Heart right ventricle (tissue), 16 donors: ENCODE data around the gene SDSL. TPM values are rescaled to one million over a fixed set of nuclear protein-coding genes. Genes with fewer than 3 reads are reported as not detected.

ENCODE experiments used
- ATAC-seq, 8 donors: fragments of 200-7000 bp; cut with Tn5 transposase; one replicate each; pipeline ENCODE4 v1.9.1; 2020; ENCODE audit warnings: mild to moderate bottlenecking in 8 of 8, moderate library complexity in 8 of 8, moderate number of reproducible peaks in 1 of 8
- DNase-seq, 2 donors: peaks; one replicate each; pipeline ENCODE4 v3.0.0-alpha.2; 2020
- H3K27ac ChIP-seq, 10 donors: fragments of 200-600 bp; sonication (generic) in 2 of 10; one replicate each; pipeline versions ENCODE4 v1.5.0 to v1.8.0; 2020 to 2022; ENCODE audit warnings: mild to moderate bottlenecking in 3 of 10
- H3K27me3 ChIP-seq, 7 donors: fragments of 200-600 bp; one replicate each; pipeline ENCODE4 v1.8.0; 2021 to 2022; ENCODE audit warnings: mild to moderate bottlenecking in 2 of 7
- H3K36me3 ChIP-seq, 9 donors: fragments of 200-600 bp; sonication (generic) in 1 of 9; one replicate each; pipeline versions ENCODE4 v1.5.0 to v1.8.0; 2020 to 2022; ENCODE audit warnings: mild to moderate bottlenecking in 2 of 9
- H3K4me1 ChIP-seq, 9 donors: fragments of 200-600 bp; sonication (generic) in 1 of 9; one replicate each; pipeline versions ENCODE4 v1.5.0 to v1.8.0; 2020 to 2022; ENCODE audit warnings: mild to moderate bottlenecking in 4 of 9
- H3K4me3 ChIP-seq, 10 donors: fragments of 200-600 bp; sonication (generic) in 2 of 10; one replicate each; pipeline versions ENCODE4 v1.5.0 to v1.8.0; 2020 to 2022; ENCODE audit warnings: mild to moderate bottlenecking in 7 of 10, moderate library complexity in 2 of 10
- H3K9me3 ChIP-seq, 11 donors: fragments of 200-600 bp in 10 of 11; sonication (generic) in 2 of 11; one replicate each; pipeline versions ENCODE4 v1.5.0 to v1.8.0; 2013 to 2022; ENCODE audit warnings: mild to moderate bottlenecking in 2 of 11, control low read depth in 1 of 11, moderate library complexity in 1 of 11
- WGBS, 2 donors: extraction: QIAGEN DNeasy Blood & Tissue Kit; methylation state at CpG; one replicate each; pipeline ENCODE4 v1.1.7; 2013; ENCODE audit warnings: inconsistent platforms in 1 of 2; 5-methylcytosine and 5-hydroxymethylcytosine counted together
- intact Hi-C, 10 donors: fragments of 100-400 bp; cut with DNase I; formaldehyde crosslinking; loops; one replicate each; pipeline versions ENCODE4 v1.11.1 to v1.14.2; 2022
- polyA plus RNA-seq, 2 donors: library from polyadenylated mRNA; stranded (reverse); fragments of 200-250 nt; gene quantifications; one replicate each; pipeline ENCODE4 v1.2.3, GENCODE V29; 2013
- total RNA-seq, 10 donors: library from RNA; stranded (reverse); fragmentation: NEBNext Ultra II Directional in 3 of 10; extraction: Animal tissue kit (Norgen Biotek cat#: 25700) in 3 of 10; gene quantifications; one replicate each; pipeline versions ENCODE4 v1.2.1 to v1.2.4, GENCODE V29; 2021 to 2023
- TF ChIP-seq, protein P1 (sequence below), 9 donors: fragments of 200-600 bp; sonication (generic) in 2 of 9; IDR thresholded peaks; one replicate each; pipeline versions ENCODE4 v1.5.0 to v1.8.0; 2021 to 2022; ENCODE audit warnings: antibody characterized with exemption in 9 of 9, mild to moderate bottlenecking in 5 of 9, moderate library complexity in 1 of 9
- donor health status: Arrhythmogenic right ventricular cardiomyopathy.
- donor health status: ischemic (EF 13 %, LVEDD 7.1; RV severe dilation, severe dysfunction).
- donor health status: healthy with polysubstance abuse.
- donor health status: DM: no; HTN: yes; CAD: no.
- donor health status: DM: no; HTN: no; CAD: no.
- donor health status: ischemic (EF 25% LVEDD 6.9; RV normal size, moderate dysfunction).
- donor health status: ischemic (EF 25% LVEDD 5.7; RV mildly dilated, moderate dysfunction).
- donor health status: healthy.
- donor health status: DM: yes; HTN: yes; CAD: no.
- donor health status: Ischemic cardiomyopathy.
- donor health status: ischemic (EF 35%, LVEDD 5.7; RV mildly dilated, moderate dysfunction).
- donor health status: nonischemic (EF 11% LVEDD 7.7; RV severe dilation, severe dysfunction).
- donor health status: DM: yes; HTN: yes; CAD: no.
- donor health status: PGD.
- donor health status: ischemic (EF 29% LVEDD 5.4; RV normal size, mild dysfunction).
- donor health status: nonischemic (EF 23%, LVEDD 6.1; RV moderate dilation, normal function).

The SDSL gene
- total and polyA plus RNA-seq, 12 donors = 2.0 to 23.4 (median 13.8) TPM

DNA sequence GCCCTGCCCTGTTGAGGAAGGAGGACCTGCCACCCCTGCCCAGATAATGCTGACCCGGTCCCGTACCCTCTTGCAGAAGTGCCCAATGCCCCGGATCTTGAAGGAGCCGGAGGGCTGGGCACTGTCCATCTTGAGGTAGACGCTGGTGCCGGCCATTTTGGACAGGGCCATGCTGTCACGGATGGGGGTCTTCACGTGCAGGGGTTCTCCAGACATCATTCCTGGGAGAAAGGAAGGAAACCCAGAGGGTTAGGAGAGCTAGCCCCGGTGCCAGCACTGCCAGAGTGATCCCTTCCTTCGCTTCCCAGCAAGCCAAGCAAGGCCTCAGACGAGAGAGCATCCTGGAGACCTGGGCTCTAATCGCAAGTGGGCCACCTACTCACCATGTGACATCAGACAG lies 22.7 kb upstream of the SDSL start:
- H3K27ac ChIP-seq = no peak overlapping the region
- H3K4me1 ChIP-seq = peaks cover 0 to 12% (median 0%) of the 10 kb centered on the region in 9 donors
- no peak overlapping the region for H3K4me3 ChIP-seq
- TF ChIP-seq, protein P1, sequence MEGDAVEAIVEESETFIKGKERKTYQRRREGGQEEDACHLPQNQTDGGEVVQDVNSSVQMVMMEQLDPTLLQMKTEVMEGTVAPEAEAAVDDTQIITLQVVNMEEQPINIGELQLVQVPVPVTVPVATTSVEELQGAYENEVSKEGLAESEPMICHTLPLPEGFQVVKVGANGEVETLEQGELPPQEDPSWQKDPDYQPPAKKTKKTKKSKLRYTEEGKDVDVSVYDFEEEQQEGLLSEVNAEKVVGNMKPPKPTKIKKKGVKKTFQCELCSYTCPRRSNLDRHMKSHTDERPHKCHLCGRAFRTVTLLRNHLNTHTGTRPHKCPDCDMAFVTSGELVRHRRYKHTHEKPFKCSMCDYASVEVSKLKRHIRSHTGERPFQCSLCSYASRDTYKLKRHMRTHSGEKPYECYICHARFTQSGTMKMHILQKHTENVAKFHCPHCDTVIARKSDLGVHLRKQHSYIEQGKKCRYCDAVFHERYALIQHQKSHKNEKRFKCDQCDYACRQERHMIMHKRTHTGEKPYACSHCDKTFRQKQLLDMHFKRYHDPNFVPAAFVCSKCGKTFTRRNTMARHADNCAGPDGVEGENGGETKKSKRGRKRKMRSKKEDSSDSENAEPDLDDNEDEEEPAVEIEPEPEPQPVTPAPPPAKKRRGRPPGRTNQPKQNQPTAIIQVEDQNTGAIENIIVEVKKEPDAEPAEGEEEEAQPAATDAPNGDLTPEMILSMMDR (IDR thresholded peaks at IDR 0.05) = no peak
- H3K27me3 ChIP-seq = peaks cover 0 to 30% (median 3%) of the 10 kb centered on the region in 7 donors
- no peaks in the 10 kb centered on the region for H3K36me3 ChIP-seq
- 84 to 91% methylated on average over 12 of the region's 12 CpGs for WGBS, 2 donors
- no peak for ATAC-seq
- no peak for DNase-seq
- peaks cover 0 to 5% (median 0%) of the 10 kb centered on the region in 11 donors for H3K9me3 ChIP-seq
- intact Hi-C loops = no loop called here

DNA sequence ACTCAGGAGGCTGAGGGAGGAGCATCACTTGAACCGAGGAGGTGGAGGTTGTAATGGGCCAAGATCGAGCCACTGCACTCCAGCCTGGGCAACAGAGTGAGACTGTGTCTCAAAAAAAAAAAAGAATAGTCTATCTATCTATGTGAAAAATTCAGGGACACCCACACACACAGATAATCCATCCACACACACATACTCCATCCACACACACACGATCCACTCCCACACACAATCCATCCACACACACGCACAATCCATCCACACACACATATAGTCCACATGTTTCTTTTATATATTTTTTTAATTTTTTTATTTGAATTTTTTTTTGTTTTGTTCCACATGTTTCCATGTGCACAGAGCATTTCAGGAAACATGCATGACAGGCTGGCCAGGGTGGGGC lies 21.8 kb upstream of the SDSL start:
- Histone ChIP-seq H3K4me1 (peaks cover 0 to 18% (median 0%) of the 10 kb centered on the region in 9 donors), H3K27me3 (peaks cover 0 to 30% (median 3%) of the 10 kb centered on the region in 7 donors), H3K9me3 (peaks cover 0 to 4% (median 0%) of the 10 kb centered on the region in 11 donors), H3K27ac (no peak overlapping the region), H3K4me3 (no peak overlapping the region), H3K36me3 (no peaks in the 10 kb centered on the region)
- WGBS, 2 donors = 76 to 87% methylated on average over 4 of the region's 4 CpGs
- TF ChIP-seq, protein P1 (IDR thresholded peaks at IDR 0.05) = no peak
- DNase-seq (no peak), ATAC-seq (no peak)
- intact Hi-C loops = no loop called here

DNA sequence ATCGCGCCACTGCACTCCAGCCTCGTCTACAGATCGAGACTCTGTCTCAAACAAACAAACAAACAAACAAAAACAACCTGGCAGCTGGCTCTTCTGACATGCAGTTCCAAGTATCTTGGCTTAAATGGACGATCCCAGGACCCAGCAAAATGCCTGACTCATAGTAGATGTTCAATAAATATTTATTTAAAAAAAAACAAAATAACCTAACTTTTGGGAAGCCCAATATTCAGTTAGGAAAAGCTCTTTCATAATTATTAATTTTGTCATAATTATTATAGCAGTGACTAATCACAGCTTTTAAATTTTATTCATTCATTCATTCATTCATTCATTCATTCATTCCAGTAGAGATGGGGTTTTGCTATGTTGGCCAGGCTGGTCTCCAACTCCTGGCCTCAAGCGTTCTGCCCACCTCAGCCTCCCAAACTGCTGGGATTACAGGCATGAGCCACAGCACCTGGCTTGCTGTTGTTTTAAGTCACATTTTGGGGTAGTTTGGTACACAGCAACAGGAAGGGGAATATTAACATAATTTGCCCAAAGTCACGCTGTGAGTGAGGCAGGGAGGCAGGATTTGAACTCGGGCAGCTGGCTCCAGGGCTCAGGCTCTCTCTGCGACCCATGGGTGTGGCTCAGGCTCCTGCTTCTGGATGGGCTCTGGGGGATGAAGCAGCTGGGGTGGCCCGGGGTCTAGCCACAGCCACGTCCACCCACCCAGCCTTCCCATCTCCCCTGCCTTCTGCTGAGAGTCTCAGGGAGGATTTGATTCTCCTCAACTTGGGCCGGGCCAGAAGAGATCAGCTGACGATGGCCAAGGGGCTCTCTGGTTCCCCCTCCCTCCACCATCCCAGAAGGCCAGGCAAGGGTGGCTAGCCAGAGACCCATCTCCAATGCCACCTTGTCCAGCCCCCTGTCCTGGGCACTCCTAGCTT lies 20.8 kb upstream of the SDSL start:
- Histone ChIP-seq H3K4me3 (no peak overlapping the region), H3K9me3 (no peaks in the 10 kb centered on the region), H3K36me3 (no peaks in the 10 kb centered on the region), H3K27me3 (peaks cover 0 to 30% (median 3%) of the 10 kb centered on the region in 7 donors), H3K4me1 (peaks cover 0 to 27% (median 0%) of the 10 kb centered on the region in 9 donors), H3K27ac (no peak overlapping the region)
- 73 to 76% methylated on average over 13 of the region's 13 CpGs for WGBS, 2 donors
- TF ChIP-seq, protein P1 (IDR thresholded peaks at IDR 0.05) = no peak
- DNase-seq (no peak), ATAC-seq (no peak)
- intact Hi-C loops = no loop called here

- no peak overlapping the region for H3K27ac ChIP-seq
- H3K9me3 ChIP-seq = no peaks in the 10 kb centered on the region
- H3K4me1 ChIP-seq = peaks cover 0 to 30% (median 0%) of the 10 kb centered on the region in 9 donors
- no peak for ATAC-seq
- peaks cover 0 to 30% (median 3%) of the 10 kb centered on the region in 7 donors for H3K27me3 ChIP-seq
- intact Hi-C loops = no loop called here
- DNase-seq = no peak
- no peaks in the 10 kb centered on the region for H3K36me3 ChIP-seq
- H3K4me3 ChIP-seq = no peak overlapping the region
- TF ChIP-seq, protein P1 (IDR thresholded peaks at IDR 0.05) = no peak
- 93% methylated on average over 23 of the region's 23 CpGs for WGBS, 2 donors
Observed at GRCh38 chr12:113402586-113403260, 19.5 kb upstream of the SDSL start.
